Measurements from ENCODE around the gene ADD1.

The ADD1 gene

GRCh38 chr4:2835978-2836377 lies 7.7 kb upstream of the ADD1 start:
- no peak for DNase-seq

- DNase-seq: no peak
These were observed 7.2 kb upstream of the ADD1 start for GRCh38 chr4:2836391-2836859.

GRCh38 chr4:2837110-2837903 lies 6.3 kb upstream of the ADD1 start:
- DNase-seq: no peak

GRCh38 chr4:2837904-2838496 lies 5.6 kb upstream of the ADD1 start:
- no peak for DNase-seq

- no peak for DNase-seq
These were observed 4.6 kb upstream of the ADD1 start for GRCh38 chr4:2839060-2839459.

- no peak for DNase-seq
These were observed 869 bp upstream of the ADD1 start for GRCh38 chr4:2842687-2843262.

GRCh38 chr4:2843941-2844584 lies 419 bp downstream of the ADD1 start:
- DNase-seq: no peak

GRCh38 chr4:2846172-2846571 lies 2.5 kb downstream of the ADD1 start:
- DNase-seq: no peak

GRCh38 chr4:2847302-2847871 lies 3.7 kb downstream of the ADD1 start:
- no peak for DNase-seq

- no peak for DNase-seq
These were observed 4.8 kb downstream of the ADD1 start for GRCh38 chr4:2848449-2848848.

- no peak for DNase-seq
These were observed 5.9 kb downstream of the ADD1 start for GRCh38 chr4:2849267-2850152.

- DNase-seq: no peak
These were observed 7.5 kb downstream of the ADD1 start for GRCh38 chr4:2850966-2851798.

- DNase-seq: no peak
These were observed 8.9 kb downstream of the ADD1 start for GRCh38 chr4:2852481-2852921.

GRCh38 chr4:2855584-2855983 lies 11.9 kb downstream of the ADD1 start:
- no peak for DNase-seq

- DNase-seq: no peak
These were observed 12.6 kb downstream of the ADD1 start for GRCh38 chr4:2856266-2856665.

GRCh38 chr4:2857349-2857927 lies 13.8 kb downstream of the ADD1 start:
- DNase-seq: no peak

GRCh38 chr4:2858451-2859217 lies 15.0 kb downstream of the ADD1 start:
- no peak for DNase-seq

- DNase-seq: no peak
These were observed 15.9 kb downstream of the ADD1 start for GRCh38 chr4:2859514-2859913.

- DNase-seq: peak in 1 of 2 experiments; percentile 26
These were observed 17.0 kb downstream of the ADD1 start for GRCh38 chr4:2860391-2861348.

Data from SW 1271 (cell line).